A673 (cell line): ENCODE measurements around the gene FRRS1L.

ENCODE experiments used
- EZH2 ChIP-seq: fragments of 200-600 bp; sonication (generic); IDR thresholded peaks from 2 replicates; pipeline ENCODE4 v1.6.1; 2017; ENCODE audit warnings: borderline replicate concordance, low read depth, mild to moderate bottlenecking, mixed read lengths, antibody characterized with exemption, low read length; ENCODE audit not compliant: poor library complexity, severe bottlenecking
- TF ChIP-seq, protein P1 (sequence below): fragments of 300-800, 200-600 bp; sonication (generic); conservative IDR thresholded peaks from 2 replicates; pipeline ENCODE4 v1.5.1; 2017; ENCODE audit warnings: low read depth, mild to moderate bottlenecking, antibody characterized with exemption, low read length, moderate library complexity, mixed read lengths

GRCh38 chr9:109094268-109094667 is 72.8 kb downstream of the FRRS1L start:
- TF ChIP-seq, protein P1, sequence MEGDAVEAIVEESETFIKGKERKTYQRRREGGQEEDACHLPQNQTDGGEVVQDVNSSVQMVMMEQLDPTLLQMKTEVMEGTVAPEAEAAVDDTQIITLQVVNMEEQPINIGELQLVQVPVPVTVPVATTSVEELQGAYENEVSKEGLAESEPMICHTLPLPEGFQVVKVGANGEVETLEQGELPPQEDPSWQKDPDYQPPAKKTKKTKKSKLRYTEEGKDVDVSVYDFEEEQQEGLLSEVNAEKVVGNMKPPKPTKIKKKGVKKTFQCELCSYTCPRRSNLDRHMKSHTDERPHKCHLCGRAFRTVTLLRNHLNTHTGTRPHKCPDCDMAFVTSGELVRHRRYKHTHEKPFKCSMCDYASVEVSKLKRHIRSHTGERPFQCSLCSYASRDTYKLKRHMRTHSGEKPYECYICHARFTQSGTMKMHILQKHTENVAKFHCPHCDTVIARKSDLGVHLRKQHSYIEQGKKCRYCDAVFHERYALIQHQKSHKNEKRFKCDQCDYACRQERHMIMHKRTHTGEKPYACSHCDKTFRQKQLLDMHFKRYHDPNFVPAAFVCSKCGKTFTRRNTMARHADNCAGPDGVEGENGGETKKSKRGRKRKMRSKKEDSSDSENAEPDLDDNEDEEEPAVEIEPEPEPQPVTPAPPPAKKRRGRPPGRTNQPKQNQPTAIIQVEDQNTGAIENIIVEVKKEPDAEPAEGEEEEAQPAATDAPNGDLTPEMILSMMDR, result no peak
- no peak for TF ChIP-seq EZH2
